Stimulated activated CD8-positive, alpha-beta memory T cell treated with anti-CD3 and anti-CD28 coated beads, Interleukin-2, amount 100 ng/mL, for 1 hour (primary cell): Measurements from ENCODE around the gene PLP2.
A peak's percentile ranks its signal among the peaks of the same experiment; 100 is the strongest.
"Not testable (repeated sequence)": the region's sequence is repeated elsewhere in the genome, so short reads cannot be mapped to it uniquely, and the experiment has no call there.

Experiments used
- DNase-seq, 2 donors: peaks; one replicate each; pipeline ENCODE4 v3.0.0-alpha.2; 2020; ENCODE audit warnings: low read depth in 2 of 2

Gene PLP2

DNA sequence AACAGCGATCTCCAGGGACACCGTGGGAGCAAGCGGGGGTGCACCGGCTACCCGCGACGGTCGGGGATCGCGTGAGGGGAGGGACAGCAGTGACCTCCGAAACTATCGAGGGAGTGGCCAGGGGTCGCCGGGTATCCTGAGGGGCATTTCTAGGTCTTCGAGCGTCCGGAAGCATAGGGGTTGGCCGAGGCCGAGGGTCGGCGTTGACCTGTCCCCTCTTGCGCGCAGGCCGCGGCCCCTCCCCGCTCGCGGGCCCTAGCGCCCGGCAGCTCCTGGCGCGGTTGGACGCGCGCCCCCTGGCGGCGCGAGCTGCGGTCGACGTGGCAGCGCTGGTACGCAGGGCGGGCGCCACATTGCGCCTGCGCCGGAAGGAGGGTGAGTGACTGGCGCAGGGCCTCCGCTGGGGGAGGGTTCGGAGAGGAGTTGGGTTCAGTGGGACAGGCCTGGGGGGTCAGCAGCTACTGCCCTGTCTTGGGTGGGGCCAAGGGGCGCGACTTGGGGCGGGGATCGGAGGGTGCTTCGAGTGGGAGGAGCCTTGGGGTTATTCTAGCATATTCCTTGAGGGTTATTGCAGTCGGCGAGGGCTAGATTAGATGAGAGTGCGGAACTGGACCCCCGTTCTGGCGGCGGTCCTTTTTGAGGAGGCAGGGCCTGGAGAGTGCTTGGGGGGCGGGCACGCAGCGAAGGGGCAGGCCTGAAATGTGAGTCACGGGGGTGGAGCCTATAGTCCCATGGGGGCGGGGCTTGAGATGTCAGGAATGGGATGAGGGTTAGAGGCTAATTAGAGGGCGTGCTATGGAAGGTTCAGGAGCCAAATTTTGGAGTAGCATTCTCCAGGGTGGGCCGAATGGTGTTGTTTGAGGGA, 7.9 kb upstream of the PLP2 start:
- DNase-seq, result peak; percentile 53 to 59

DNA sequence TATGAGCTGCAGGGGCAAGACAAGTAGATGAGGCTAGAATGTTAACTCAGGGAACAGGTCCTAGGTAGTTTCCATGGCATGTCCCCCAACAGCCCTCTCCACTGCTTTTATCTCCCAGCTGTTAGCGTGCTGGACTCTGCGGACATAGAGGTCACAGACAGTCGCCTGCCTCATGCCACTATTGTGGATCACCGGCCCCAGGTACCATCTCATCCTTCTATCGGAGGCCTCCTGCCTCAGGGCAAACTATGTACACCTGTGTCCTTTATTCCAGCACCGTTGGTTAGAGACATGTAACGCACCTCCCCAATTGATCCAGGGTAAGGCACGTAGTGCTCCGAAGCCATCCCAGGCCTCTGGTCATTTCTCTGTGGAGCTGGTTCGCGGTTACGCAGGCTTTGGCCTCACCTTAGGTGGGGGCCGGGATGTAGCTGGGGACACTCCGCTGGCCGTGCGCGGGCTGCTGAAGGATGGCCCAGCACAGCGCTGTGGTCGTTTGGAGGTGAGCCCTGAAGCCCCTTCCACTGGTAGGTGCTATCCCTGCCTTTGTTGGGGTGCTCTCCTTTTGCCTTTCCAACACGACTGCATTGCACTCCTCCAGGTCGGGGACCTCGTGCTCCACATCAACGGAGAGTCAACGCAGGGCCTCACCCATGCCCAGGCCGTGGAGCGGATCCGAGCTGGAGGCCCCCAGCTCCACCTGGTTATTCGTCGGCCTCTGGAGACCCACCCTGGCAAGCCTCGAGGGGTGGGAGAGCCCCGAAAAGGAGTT, 6.9 kb upstream of the PLP2 start:
- no peak for DNase-seq

DNA sequence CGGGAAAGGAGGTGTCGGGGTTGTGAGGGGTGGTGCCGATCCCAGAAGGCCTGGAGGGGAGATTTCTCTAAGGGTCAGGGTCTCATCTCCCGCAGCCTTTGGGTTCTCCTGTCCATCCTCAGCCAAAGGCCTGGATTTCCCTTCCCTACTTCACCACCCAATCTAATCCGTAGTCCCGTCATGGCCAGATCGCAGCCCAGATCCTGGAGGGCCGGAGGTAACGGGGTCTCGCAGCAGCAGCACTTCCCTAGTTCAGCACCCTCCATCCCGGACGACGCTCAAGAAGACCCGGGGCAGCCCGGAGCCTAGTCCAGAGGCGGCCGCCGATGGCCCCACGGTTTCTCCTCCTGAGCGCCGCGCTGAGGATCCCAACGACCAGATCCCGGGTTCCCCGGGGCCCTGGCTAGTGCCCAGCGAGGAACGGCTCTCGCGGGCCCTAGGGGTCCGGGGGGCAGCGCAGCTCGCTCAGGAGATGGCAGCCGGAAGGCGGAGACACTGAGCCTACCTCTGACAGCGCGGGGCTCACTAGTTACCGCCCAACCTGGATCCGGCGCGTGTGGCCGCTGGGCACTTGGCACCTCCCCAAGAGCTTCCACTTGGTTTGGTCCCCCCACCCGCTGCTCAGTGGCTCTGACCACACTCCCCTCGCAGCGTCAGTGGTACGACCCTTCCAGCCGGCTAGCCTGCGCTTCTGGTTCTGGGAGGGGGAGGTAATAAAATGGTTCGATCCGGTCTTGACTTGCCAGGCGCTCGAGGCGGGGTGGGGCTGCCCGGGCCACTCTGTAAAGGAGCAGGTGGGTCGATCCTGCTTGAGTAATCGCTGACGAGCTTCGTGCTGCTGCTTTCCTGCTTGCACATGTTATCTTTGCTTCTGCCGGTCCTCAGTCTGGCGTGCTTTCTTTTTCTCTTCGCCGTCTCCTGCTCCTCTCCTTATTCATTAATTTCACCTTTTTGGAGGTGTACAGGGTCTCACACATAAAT, 5.5 kb upstream of the PLP2 start:
- DNase-seq, result peak; percentile 30 to 45

DNA sequence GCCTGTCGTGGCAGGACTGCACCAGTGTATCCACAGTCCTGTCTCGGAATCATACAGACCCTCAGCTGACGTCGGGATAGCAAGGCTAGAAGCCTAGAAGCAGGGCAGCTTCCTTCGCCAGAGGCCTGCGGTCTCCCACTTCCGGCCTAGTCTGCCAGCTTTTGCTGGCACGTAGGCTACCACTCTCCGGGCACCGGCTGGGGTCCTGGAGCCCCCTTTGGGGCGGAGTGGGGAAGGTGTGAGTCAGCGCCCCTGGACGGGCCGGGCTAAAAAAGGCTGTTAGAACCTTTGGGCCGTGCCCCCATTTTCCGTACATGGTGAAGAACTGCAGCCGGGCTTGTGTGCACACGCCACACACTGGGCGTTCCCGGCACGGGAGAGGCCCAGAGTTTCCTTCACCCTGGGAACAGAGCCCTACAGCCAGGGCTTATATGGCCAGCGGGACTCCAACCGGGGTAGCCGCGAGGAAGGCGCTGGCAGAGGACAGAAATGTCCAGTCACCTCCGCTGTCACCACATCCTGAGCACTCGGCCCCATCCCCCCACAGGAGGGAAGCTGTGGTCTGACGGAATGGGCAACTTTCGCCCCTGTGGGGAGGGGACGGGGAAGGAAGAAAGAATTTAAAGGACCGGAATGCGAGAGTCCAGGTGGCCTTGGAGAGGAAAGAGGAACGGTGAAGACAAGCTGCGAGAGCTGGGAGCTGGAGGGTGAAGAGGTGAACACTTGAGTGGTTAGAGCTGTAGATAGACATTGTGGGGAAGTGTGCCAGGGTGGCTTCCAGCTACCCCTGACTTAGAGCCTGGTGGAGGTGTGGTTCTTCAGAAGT, 4.6 kb upstream of the PLP2 start:
- peak; percentile 50 to 56 for DNase-seq

DNA sequence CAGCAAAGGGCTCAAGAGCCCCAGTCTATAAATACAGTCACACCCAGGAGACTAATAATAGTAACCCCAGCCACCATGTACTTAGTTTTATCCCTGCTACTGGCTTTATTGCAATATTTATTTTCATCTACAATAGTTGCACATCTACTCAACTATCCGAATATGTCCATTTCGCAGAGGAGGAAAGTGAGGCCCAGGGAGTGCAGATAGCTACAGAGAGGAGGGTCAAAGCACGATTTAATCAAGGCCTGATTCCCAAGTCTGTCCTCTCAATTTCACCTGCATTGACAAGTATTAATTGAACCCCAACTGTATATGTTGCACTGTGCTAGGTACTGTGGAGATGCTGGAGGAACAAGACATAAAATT, 4.0 kb upstream of the PLP2 start:
- DNase-seq, result no peak

DNA sequence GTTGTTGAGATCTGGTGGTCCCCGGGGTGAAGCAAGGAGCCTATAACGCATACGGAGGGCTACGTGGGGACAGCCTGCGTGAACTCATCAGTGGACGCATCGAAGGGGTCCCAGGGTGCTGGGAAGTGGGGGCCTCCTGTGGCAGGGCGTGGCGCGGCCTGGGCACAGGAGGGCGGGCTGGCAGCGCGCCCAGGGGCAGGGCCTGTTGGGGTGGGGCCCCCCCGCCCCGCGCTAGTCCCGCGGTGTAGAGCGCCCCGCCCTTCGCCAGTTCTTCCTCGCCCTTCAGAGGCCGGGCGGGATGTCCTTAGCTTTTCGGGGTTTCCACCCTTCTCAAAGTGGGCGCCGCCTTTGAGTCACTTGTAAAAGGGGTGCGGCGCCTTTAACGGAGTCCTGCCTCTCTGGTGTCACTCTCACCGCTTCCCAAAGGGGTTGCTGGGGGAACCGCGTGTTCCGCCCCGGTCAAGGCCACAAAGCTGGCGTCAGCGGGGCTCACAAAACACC, 632 bp downstream of the PLP2 start:
- DNase-seq, result peak; percentile 43 to 49

DNA sequence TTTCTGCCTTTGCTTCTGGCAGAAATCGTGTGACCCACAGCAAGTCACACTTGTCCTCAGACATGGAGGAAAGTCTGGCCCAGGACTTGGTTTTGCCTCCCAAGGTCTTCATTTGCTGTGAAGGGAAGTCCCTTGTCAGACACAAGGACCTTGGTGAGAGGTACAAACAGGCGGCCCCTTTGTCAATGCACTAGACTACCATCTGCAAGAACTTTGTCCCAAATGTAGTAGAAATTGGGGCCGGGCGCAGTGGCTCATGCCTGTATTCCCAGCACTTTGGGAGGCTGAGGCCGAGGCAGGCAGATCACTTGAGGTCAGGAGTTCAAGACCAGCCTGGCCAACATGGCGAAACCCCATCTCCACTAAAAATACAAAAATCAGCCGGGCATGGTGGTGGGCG, 1.8 kb downstream of the PLP2 start:
- DNase-seq, result not testable (repeated sequence)

DNA sequence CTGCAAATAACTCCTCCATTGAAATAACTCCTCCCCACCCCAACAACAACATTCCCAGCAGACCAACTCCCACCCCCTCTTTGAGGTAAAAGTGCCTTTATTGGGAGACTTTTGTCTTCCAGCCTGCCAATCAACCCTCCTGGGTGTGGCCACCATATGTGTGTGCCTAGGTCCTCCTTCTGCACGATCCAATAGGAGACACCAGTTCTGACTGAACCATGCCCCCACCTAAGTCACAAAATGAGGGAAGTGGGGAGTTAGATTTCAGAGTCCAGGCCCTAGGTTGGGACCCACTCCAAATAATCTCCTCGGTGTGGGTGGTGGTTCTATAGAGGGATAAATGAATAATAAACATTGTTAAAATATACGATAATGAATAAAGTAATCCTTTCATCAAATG, 3.0 kb downstream of the PLP2 start:
- no peak for DNase-seq

DNA sequence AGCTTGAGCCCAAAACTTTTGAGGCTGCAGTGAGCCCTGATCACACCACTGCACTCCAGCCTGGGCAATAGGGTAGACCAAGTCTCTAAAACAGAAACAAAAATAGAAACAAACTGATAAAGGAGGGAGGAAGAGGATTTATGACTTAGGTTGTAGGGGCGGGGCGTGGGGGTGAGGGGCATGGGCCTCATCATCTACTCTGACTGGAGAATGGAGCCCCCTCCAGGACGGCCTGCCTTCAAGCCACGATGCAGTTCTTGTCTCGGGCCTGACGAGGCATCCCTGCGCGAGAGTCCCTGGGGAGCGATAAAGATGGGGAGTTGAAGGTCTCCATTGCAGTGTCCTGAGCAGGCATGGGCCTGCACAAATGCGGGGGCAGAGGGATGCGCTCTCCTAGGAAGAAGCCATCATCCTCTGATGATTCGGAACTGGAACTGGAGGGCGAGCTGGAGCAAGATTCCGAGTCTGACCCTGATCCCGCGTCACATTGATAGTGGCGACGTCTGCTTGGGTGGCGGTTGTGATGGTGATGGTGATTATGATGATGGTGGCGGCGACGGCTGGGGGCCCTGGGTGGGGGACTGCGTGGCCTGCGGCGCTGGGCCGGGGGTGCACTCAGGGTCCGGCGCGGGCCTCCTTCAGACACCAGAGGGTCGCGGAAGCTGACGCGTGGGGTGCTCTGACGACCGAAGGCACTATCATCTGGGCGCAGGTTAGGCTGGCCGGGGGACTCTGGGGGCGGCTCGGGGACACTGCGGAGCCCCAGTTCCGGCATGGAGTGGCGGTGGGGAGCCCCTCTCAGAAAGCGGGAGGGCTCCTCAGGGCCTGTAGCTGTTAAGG, 4.0 kb downstream of the PLP2 start:
- DNase-seq, result no peak

DNA sequence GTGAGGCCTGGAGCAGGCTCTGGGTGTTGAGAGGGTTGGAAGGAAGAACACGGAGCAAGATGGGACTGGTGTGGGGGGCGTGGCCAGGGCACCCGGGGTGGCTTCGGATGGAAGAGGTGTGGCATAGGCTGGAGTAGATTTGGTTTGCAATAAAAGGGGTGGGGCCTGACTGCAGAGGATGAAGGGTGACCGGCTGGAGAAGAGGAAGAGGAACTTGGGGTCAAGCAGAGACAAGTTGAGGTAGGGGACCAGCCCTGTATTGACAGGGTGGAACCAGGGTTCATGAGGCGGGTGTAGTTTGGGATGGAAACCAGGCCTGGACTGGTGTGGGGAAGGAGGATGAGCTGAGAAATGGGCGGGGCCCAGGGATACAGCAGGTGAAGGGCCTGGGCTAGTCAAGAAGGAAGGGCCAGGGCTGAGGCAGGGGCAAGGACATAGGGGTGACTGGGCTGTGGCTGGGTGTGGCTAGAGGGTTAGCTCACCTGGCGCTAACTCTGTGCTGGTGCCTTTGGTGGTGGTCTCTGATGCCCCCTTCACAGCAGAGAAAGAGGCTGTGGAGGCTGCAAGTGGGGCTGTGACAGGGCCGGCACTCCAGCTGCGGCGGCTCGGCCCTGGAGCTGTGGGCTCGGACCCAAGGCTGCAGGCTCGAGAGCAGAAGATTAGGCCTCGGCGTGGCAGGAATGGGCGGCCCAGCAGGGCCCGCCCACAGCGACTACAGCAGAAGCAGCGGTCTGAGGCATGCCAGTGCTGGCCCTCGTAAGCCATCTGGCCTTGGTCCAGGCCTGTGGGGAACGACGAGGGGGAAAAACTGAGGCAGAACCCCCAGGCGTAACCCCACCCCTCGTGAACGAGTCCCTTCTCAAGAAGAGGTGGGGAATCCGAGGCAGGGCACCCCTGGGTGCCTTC, 5.0 kb downstream of the PLP2 start:
- no peak for DNase-seq

DNA sequence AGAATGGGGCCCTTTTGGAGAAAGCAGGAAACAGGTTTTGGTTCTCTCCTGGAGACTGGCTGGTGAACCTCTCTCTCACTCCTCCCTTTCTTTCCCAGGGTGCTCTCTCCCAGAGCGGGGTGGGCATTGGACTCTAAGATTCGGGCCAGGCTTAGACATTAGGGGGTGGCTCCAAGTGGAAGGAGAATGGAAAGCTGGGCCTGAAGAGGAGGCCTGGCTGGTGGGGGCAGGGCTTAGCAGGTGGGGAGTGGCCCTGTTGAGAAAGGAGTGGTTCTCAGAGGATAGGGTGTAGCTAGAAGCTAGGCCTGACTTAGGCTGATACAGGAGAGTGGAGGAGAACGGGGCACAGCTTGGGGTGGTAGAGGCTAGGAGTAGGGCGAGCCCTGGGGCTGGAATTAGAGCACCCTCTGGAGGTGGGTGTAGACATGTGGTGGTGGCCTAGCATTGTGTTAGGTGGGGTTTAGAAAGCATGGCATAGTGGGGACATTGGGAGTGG, 5.7 kb downstream of the PLP2 start:
- no peak for DNase-seq

DNA sequence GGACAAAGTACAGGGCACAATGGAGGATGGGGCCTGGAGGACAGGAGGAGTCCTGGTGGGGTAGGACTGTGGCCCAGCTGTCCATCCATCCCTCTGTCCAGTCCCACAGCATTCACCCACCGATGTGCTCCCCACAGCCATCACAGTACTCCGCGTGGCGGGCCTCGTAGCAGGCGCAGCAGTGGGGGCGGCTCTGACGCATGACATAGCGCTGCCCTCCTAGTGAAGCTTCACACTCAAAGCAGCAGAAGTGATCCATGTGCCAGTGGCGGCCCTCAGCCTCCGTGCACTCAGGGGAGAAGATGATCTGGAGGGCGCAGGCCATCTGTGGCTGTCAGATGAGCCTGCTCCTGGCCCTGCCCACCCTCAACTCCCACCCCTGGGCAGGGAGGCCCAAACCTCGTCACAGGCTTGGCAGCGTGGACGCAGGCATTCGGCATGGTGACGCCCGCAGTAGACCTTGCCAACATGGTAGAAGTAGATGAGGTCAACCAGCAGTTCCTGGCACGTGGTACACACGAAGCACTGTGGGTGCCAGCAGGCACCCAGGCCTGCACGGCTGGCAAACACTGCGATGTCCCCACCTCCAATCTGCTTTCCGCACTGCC, 6.3 kb downstream of the PLP2 start:
- DNase-seq, result no peak

DNA sequence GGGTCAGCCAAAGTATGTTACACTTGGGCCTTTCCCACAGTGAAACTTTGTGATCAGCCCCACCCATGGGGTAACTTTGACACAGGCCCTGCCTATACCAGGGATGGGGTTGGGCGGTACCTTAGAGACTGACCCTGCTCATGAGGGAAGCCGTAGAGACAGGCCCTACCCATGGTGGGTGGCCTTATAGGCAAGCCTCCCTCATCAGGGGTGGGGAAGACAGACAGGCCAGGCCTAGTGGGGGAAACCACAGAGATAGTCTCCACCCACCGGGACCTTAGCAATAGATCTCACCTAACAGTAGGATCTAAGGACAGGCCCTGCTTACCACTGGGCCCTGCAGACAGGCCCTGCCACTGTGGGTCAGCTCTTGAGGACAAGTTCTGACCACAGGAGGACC, 6.8 kb downstream of the PLP2 start:
- no peak for DNase-seq

DNA sequence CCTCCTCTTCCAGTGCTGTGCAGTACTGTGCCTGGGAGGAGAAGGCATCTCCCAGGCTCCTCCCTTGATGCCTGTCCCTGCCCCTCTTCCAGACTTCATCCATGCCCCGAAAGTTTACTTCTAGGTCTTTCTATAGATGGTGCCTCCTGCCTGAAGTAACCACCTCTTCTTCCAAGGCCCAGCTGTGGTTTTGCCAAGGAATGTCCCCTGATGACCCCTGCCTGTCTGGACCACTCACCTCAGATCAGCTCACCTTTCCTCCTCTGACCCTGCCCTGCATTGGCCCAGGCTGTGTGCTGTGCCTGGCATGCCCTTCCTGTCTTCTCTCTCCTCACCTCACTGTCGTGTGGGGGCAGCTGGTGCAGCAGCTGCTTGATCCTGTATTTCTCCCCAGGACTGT, 7.7 kb downstream of the PLP2 start:
- no peak for DNase-seq

DNA sequence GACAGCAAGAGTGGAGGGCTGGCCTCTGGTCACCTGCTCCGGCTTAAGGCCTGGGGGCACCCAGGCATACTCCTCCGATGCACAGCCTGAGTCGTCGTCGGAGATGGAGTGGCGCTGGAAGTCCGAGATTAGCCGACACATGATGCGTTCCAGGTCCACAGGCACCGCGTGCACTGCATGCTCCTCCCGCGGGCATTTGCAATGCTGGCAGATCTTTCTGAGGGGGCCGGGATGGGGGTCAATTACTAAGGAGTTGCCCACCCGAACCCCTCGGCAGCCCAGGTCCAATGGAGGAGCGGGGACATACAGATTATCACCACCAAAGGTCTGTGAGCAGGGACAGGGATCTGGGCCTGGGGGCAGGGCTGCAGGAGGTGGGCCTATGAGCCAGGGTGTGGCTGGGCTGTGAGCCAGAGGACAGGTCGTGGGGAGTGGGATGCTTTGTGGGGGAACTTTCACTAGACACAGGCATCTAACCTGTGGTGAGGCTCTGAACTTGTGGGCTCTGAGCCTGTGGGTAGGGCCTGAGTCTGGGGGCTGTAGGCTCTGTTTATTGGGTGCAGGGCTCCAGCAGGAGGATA, 12.1 kb downstream of the PLP2 start:
- no peak for DNase-seq

DNA sequence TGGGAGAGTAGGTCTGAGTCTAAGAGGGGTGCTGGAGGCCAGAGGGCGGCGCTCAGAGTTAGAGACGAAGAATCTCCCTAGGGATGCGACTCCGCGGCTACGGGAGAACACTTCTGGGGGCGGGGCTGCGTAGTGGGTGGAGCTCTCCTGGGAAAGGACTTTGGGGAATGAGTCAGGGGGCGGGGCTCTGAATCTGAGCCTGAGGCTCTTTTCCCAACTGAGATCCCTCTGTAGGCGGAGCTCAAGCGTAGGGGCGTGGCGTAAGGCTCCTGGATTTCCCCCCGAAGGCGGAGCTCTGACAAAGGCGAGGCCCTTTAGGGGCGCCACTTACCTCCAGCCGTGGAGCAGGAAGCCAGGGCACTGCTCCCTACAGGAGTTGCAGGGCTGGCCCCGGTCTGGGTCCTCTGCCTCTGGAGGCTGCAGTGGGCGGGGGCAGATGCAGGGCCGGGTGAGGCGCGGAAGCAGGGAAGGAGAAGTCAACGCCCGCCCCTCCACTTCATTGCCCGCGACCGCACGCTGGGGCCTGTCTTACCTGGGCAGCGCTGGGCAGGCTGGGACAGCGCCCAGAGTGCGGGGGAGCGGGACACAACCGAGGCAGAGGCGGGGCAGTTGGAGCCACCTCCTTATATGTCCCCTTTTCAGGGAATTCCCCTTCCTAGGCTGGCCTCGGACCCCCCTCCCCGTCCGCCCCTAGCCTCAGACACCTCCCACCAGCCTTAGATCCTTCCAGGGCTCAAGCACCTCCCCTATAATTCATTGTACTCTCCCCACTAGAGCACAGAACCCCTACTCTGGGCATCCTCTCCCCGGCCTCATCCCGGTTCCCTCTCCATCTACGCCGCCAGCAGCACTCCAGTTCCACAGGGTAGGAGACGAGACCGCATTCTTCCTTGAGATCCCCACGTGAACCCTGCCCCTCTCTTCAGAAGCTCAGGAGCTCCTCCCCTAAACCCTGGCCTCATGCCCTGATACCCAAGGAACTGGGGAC, 12.9 kb downstream of the PLP2 start:
- no peak for DNase-seq
